Lower leg skin (tissue), 4 donors: Measurements from ENCODE around the gene SMIM23. TPM values are rescaled to one million over a fixed set of nuclear protein-coding genes. Genes with fewer than 3 reads are reported as not detected.

Experiments used
- DNase-seq, 2 donors: peaks; one replicate each; pipeline ENCODE4 v3.0.0-alpha.2; 2019; ENCODE audit warnings: low spot score in 2 of 2
- H3K4me3 ChIP-seq: fragments of 200-600 bp; sonication (generic); 2 replicates; pipeline ENCODE4 v1.5.1; 2017; ENCODE audit warnings: mild to moderate bottlenecking, low read depth; ENCODE audit not compliant: poor library complexity, severe bottlenecking
- POLR2A ChIP-seq, 2 donors: fragments of 450-650 bp; IDR thresholded peaks; one replicate each; pipeline ENCODE4 v1.6.1; 2016 to 2017; ENCODE audit warnings: antibody characterized with exemption in 2 of 2, mild to moderate bottlenecking in 1 of 2, moderate library complexity in 1 of 2
- WGBS, 2 donors: methylation state at CpG; one replicate each; pipeline ENCODE4 v1.1.5; 2018; 5-methylcytosine and 5-hydroxymethylcytosine counted together
- intact Hi-C: fragments of 100-400 bp; cut with DNase I; formaldehyde crosslinking; loops from one replicate; pipeline ENCODE4 v1.15.0; 2023; ENCODE audit warnings: low total_unique reads
- total RNA-seq, 4 donors: library from RNA; depleted of rRNA; stranded (reverse); fragments of >200 nt; gene quantifications; one replicate each; pipeline ENCODE4 v1.1.0, GENCODE V29; 2016
- TF ChIP-seq, protein P1 (sequence below), 3 donors: fragments of 450-650 bp; IDR thresholded peaks; one replicate each; pipeline ENCODE4 v1.5.1; 2016; ENCODE audit warnings: antibody characterized with exemption in 3 of 3, mild to moderate bottlenecking in 3 of 3, moderate library complexity in 2 of 3

SMIM23 gene
- total RNA-seq, 4 donors from 2014 or later: not detected

DNA sequence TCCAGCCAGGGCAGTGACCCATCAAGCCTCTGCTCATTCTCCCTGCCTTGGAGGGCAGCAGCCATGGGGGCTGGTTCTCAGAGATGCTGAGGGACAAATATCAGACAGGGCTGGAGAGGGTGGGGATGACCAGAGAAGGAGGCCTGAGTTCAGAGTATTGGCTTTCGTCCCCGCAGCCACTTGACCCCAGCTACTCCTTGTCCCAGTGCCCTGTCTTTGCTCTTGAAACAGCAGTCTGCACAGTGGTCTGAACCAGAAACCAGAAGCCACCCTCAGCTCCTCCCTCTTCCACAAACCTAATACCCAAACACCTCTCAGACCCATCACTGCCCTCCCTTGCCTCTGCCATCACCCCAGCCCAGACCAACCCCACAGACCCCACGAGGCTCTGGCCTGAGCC is 36.3 kb upstream of the SMIM23 start:
- 72 to 75% methylated on average over 3 of the region's 3 CpGs for WGBS, 2 donors
- no peak for DNase-seq
- TF ChIP-seq POLR2A (IDR thresholded peaks at IDR 0.05): no peak
- TF ChIP-seq, protein P1, sequence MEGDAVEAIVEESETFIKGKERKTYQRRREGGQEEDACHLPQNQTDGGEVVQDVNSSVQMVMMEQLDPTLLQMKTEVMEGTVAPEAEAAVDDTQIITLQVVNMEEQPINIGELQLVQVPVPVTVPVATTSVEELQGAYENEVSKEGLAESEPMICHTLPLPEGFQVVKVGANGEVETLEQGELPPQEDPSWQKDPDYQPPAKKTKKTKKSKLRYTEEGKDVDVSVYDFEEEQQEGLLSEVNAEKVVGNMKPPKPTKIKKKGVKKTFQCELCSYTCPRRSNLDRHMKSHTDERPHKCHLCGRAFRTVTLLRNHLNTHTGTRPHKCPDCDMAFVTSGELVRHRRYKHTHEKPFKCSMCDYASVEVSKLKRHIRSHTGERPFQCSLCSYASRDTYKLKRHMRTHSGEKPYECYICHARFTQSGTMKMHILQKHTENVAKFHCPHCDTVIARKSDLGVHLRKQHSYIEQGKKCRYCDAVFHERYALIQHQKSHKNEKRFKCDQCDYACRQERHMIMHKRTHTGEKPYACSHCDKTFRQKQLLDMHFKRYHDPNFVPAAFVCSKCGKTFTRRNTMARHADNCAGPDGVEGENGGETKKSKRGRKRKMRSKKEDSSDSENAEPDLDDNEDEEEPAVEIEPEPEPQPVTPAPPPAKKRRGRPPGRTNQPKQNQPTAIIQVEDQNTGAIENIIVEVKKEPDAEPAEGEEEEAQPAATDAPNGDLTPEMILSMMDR (IDR thresholded peaks at IDR 0.05): no peak
- no peak overlapping the region for H3K4me3 ChIP-seq
- intact Hi-C loops: no loop called here

DNA sequence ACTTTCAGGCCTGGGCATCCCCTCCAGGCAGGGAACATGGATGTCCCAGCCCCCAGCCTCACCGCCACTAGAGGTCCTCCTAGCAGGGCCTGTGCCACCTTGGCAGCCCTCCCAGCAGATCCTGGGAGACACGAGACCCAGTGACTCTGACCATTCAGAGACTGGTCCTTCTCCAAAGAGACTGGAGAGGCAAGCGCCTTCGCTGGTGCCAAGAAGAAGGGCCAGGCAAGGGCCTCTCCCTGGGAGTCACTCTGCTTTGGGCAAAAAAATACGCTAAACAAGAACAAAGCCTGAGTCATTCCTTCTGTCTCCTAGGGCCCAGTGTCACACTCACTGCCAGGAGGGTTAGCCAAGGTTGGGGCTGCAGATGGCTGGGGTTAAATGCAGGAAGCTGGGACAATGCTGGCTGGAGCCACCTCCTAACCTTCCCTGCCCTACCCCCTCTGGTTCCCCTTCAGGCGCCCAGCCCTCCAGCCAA is 35.3 kb upstream of the SMIM23 start:
- 52 to 55% methylated on average over 6 of the region's 6 CpGs for WGBS, 2 donors
- no peak for DNase-seq
- intact Hi-C loops: no loop called here
- H3K4me3 ChIP-seq: no peak overlapping the region
- TF ChIP-seq, protein P1 (IDR thresholded peaks at IDR 0.05): no peak
- no peak for TF ChIP-seq POLR2A (IDR thresholded peaks at IDR 0.05)

DNA sequence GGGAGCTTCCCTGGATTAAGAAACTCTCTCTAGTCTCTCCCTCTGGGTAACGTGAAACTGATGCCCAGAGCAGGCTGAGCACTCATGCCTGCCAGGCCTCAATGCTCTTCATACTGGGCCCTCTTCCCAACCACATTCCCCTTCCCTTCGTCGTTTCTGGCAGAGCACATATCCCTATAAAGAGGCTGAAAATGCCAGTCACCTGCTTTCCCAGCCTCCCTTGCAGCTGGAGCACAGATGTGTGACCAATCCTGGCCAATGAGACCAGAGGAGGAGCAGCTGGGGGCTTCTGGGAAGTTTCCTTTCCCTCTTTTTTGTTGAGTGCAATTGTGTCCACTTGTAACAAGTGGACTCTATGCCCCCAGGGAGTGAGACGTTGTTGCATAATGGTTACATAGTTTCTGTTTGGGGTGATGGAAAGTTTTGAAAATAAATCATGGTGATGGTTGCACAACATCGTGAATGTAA is 30.2 kb upstream of the SMIM23 start:
- WGBS, 2 donors: 29 to 38% methylated on average over 5 of the region's 5 CpGs
- intact Hi-C loops: no loop called here
- no peak for DNase-seq
- no peak overlapping the region for H3K4me3 ChIP-seq
- TF ChIP-seq, protein P1 (IDR thresholded peaks at IDR 0.05): no peak
- TF ChIP-seq POLR2A (IDR thresholded peaks at IDR 0.05): no peak

DNA sequence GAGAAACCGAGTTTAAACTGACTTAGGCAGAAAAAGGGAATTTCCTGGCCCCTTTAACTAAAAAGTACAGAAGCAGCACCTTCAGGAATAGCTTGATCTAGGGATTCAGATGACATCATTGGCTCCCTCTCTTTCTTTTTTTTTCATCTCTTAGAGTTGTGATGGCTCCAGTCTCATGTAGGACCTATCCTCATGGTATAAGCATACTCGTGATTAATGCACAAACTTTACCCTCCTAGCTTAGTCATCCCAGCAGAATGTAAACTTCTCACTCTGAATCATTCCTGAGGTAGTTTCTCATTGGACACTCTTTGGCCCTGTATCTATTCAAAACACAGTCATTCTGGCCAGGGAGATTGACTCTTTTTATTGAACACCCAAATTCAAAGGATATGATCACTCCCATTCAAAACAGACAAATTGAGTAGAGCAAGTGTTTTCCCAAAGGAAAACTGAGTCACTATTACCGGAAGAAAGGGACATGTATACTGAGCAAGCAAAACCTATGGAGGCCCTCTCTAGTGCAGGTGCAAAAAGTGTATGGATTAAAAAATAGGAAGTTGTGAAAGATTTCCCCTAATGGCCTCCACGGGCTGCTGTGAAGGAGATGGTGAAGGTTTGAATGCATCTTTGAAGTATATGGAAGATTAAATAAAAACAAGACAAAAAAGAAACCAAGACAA is 27.6 kb upstream of the SMIM23 start:
- intact Hi-C loops: no loop called here
- WGBS, 2 donors: 71 to 77% methylated on average over 4 of the region's 4 CpGs
- TF ChIP-seq, protein P1 (IDR thresholded peaks at IDR 0.05): no peak
- no peak for TF ChIP-seq POLR2A (IDR thresholded peaks at IDR 0.05)
- no peak for DNase-seq
- no peak overlapping the region for H3K4me3 ChIP-seq

DNA sequence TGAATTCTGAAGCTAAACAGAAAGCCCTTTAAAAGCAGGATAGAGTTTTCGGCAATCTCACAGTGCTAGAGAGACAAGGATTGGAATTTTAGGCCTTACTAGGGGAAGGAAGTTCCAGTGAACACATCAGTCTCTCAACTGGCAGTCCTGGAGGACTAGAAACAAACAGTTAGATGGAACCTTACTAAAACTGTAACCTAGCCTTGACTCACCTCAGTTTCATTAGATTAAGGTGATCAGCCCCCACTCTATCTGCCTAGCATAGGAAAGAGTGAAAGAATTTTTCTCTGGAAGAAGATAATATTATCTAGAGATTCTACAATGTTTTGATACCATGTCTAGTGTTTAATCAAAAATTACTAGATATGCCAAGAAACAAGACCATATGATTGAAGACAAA is 25.8 kb upstream of the SMIM23 start:
- TF ChIP-seq POLR2A (IDR thresholded peaks at IDR 0.05): no peak
- TF ChIP-seq, protein P1 (IDR thresholded peaks at IDR 0.05): no peak
- no peak for DNase-seq
- intact Hi-C loops: no loop called here
- WGBS, 2 donors: 83 to 96% methylated on average over 1 of the region's 1 CpG
- H3K4me3 ChIP-seq: no peak overlapping the region
